ENCODE measurements around the gene DTNB. TPM values are rescaled to one million over a fixed set of nuclear protein-coding genes. Genes with fewer than 3 reads are reported as not detected.

Gene DTNB
- total RNA-seq, 1 donor = 18.3 TPM

GRCh38 chr2:25379535-25379934 is 293.8 kb downstream of the DTNB start:
- Histone ChIP-seq H3K4me3 (ENCODE audit: low read length) (no peak overlapping the region), H3K9me3 (ENCODE audit: low read depth, low read length) (no peaks in the 10 kb centered on the region), H3K4me1 (ENCODE audit: insufficient read depth, low read length) (peaks cover 30% of the 10 kb centered on the region), H3K27me3 (ENCODE audit: insufficient read depth, low read length) (no peaks in the 10 kb centered on the region)

- H3K4me3 ChIP-seq (ENCODE audit: low read length) = no peak overlapping the region
- no peaks in the 10 kb centered on the region for H3K9me3 ChIP-seq (ENCODE audit: low read depth, low read length)
- H3K4me1 ChIP-seq (ENCODE audit: insufficient read depth, low read length) = peaks cover 30% of the 10 kb centered on the region
- H3K27me3 ChIP-seq (ENCODE audit: insufficient read depth, low read length) = no peaks in the 10 kb centered on the region
Measured at GRCh38 chr2:25378731-25379490, 294.5 kb downstream of the DTNB start.

- H3K9me3 ChIP-seq (ENCODE audit: low read depth, low read length) = no peaks in the 10 kb centered on the region
- peaks cover 30% of the 10 kb centered on the region for H3K4me1 ChIP-seq (ENCODE audit: insufficient read depth, low read length)
- H3K27me3 ChIP-seq (ENCODE audit: insufficient read depth, low read length) = no peaks in the 10 kb centered on the region
- no peak overlapping the region for H3K4me3 ChIP-seq (ENCODE audit: low read length)
Measured at GRCh38 chr2:25377822-25378421, 295.5 kb downstream of the DTNB start.

GRCh38 chr2:25376750-25377621 is 296.4 kb downstream of the DTNB start:
- H3K27me3 ChIP-seq (ENCODE audit: insufficient read depth, low read length) = no peaks in the 10 kb centered on the region

GRCh38 chr2:25375989-25376545 is 297.3 kb downstream of the DTNB start:
- H3K9me3 ChIP-seq (ENCODE audit: low read depth, low read length) = no peaks in the 10 kb centered on the region
- H3K4me1 ChIP-seq (ENCODE audit: insufficient read depth, low read length) = peaks cover 30% of the 10 kb centered on the region
- H3K4me3 ChIP-seq (ENCODE audit: low read length) = no peak overlapping the region
- no peaks in the 10 kb centered on the region for H3K27me3 ChIP-seq (ENCODE audit: insufficient read depth, low read length)

More at GRCh38 chr2:25376750-25377621, 296.4 kb downstream of the DTNB start:
- no peaks in the 10 kb centered on the region for H3K9me3 ChIP-seq (ENCODE audit: low read depth, low read length)
- H3K4me1 ChIP-seq (ENCODE audit: insufficient read depth, low read length) = peaks cover 30% of the 10 kb centered on the region
- no peak overlapping the region for H3K4me3 ChIP-seq (ENCODE audit: low read length)

- no peak overlapping the region for H3K4me3 ChIP-seq (ENCODE audit: low read length)
- no peaks in the 10 kb centered on the region for H3K9me3 ChIP-seq (ENCODE audit: low read depth, low read length)
- H3K27me3 ChIP-seq (ENCODE audit: insufficient read depth, low read length) = no peaks in the 10 kb centered on the region
- H3K4me1 ChIP-seq (ENCODE audit: insufficient read depth, low read length) = peaks cover 30% of the 10 kb centered on the region
Measured at GRCh38 chr2:25375371-25375988, 297.9 kb downstream of the DTNB start.

- Histone ChIP-seq H3K9me3 (ENCODE audit: low read depth, low read length) (no peaks in the 10 kb centered on the region), H3K4me1 (ENCODE audit: insufficient read depth, low read length) (peaks cover 30% of the 10 kb centered on the region), H3K4me3 (ENCODE audit: low read length) (no peak overlapping the region), H3K27me3 (ENCODE audit: insufficient read depth, low read length) (no peaks in the 10 kb centered on the region)
Measured at GRCh38 chr2:25374827-25375226, 298.6 kb downstream of the DTNB start.

GRCh38 chr2:25374411-25374810 is 299.0 kb downstream of the DTNB start:
- Histone ChIP-seq H3K4me3 (ENCODE audit: low read length) (no peak overlapping the region), H3K4me1 (ENCODE audit: insufficient read depth, low read length) (peaks cover 30% of the 10 kb centered on the region), H3K9me3 (ENCODE audit: low read depth, low read length) (no peaks in the 10 kb centered on the region), H3K27me3 (ENCODE audit: insufficient read depth, low read length) (no peaks in the 10 kb centered on the region)

GRCh38 chr2:25373269-25373981 is 300.0 kb downstream of the DTNB start:
- Histone ChIP-seq H3K4me1 (ENCODE audit: insufficient read depth, low read length) (peaks cover 21% of the 10 kb centered on the region), H3K4me3 (ENCODE audit: low read length) (no peak overlapping the region), H3K9me3 (ENCODE audit: low read depth, low read length) (no peaks in the 10 kb centered on the region), H3K27me3 (ENCODE audit: insufficient read depth, low read length) (no peaks in the 10 kb centered on the region)

GRCh38 chr2:25372405-25373268 is 300.7 kb downstream of the DTNB start:
- no peaks in the 10 kb centered on the region for H3K27me3 ChIP-seq (ENCODE audit: insufficient read depth, low read length)
- H3K4me1 ChIP-seq (ENCODE audit: insufficient read depth, low read length) = peaks cover 14% of the 10 kb centered on the region
- H3K4me3 ChIP-seq (ENCODE audit: low read length) = no peak overlapping the region
- H3K9me3 ChIP-seq (ENCODE audit: low read depth, low read length) = no peaks in the 10 kb centered on the region

- Histone ChIP-seq H3K4me3 (ENCODE audit: low read length) (no peak overlapping the region), H3K27me3 (ENCODE audit: insufficient read depth, low read length) (no peaks in the 10 kb centered on the region), H3K9me3 (ENCODE audit: low read depth, low read length) (no peaks in the 10 kb centered on the region), H3K4me1 (ENCODE audit: insufficient read depth, low read length) (peaks cover 3% of the 10 kb centered on the region)
Measured at GRCh38 chr2:25371253-25372241, 301.8 kb downstream of the DTNB start.

GRCh38 chr2:25369876-25370275 is 303.5 kb downstream of the DTNB start:
- H3K4me3 ChIP-seq (ENCODE audit: low read length) = no peak overlapping the region
- H3K9me3 ChIP-seq (ENCODE audit: low read depth, low read length) = no peaks in the 10 kb centered on the region
- no peaks in the 10 kb centered on the region for H3K27me3 ChIP-seq (ENCODE audit: insufficient read depth, low read length)
- H3K4me1 ChIP-seq (ENCODE audit: insufficient read depth, low read length) = no peaks in the 10 kb centered on the region
